GM21381 (cell line): ENCODE results near the gene EXT2.

Experiments used
- ATAC-seq: cut with Tn5 transposase; IDR thresholded peaks from one replicate; pipeline ENCODE4 v1.9.1; 2021; ENCODE audit warnings: mild to moderate bottlenecking, moderate library complexity; ENCODE audit not compliant: unreplicated experiment

Gene EXT2

DNA sequence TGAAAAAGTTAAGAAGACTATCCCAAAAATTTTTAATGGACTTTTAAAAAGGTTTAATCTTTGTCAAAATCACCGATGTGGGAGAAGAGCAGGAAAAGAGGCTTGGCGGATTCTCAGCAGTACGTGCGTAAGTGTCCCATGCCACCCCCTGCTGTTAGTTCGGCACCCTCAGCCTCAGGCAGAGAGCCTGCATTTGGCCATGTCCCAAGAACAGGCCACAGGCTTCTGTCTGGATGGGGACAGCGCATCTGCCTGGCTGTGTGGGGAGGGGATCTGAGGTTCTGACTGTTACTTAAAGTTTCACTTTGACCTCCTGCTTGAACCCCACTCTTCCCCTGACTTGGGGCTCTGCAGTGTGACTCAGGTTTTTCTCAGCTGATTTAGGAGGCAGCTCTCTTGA is 35.3 kb downstream of the EXT2 start:
- no peak for ATAC-seq

DNA sequence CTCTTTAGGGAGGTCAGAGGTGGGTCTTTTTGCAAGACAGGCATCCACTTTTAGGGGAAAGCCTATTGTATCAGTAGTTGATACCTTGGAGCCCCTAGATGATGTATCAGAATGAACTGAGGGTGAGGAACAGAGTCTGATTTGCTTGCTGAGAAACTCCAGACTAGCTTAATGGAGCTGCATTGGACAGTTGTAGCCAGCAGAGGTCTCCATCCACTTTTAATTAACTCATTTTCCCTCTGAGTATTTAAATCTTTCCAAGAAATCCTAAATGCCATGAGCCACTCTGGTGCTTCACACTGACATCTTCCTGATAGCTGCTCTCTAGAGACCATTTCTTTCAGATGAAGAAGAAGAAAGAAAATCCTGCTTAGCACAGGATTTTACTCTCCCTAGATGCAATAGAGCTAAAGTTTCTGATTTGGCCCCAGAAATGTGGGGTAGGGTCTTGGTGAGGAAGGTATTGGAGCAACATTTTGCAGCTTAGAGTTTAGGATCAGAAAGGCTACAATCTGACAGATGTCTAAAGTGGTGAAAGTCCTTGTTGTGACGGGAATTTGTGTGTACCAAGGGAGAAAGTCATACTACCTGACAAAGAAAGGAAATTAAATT is 38.0 kb downstream of the EXT2 start:
- no peak for ATAC-seq

DNA sequence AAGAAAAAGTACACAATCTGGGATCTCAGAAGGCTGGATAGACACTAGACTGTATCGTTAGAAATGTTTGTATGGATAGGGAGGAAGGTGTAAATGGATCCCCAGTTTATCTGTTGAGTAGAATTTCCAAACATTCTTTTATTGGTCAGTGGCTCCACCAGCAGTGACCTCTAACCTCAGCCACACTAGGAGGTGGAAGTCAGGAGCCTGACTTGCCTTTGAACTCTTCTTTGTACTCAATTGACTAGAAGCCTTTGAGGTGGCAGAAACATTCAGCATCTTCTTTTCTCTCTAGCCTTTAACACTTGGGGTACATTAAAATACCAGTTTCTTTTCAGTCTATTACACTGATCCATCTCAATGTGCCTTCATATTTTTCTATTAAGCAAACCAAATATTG is 39.1 kb downstream of the EXT2 start:
- no peak for ATAC-seq

DNA sequence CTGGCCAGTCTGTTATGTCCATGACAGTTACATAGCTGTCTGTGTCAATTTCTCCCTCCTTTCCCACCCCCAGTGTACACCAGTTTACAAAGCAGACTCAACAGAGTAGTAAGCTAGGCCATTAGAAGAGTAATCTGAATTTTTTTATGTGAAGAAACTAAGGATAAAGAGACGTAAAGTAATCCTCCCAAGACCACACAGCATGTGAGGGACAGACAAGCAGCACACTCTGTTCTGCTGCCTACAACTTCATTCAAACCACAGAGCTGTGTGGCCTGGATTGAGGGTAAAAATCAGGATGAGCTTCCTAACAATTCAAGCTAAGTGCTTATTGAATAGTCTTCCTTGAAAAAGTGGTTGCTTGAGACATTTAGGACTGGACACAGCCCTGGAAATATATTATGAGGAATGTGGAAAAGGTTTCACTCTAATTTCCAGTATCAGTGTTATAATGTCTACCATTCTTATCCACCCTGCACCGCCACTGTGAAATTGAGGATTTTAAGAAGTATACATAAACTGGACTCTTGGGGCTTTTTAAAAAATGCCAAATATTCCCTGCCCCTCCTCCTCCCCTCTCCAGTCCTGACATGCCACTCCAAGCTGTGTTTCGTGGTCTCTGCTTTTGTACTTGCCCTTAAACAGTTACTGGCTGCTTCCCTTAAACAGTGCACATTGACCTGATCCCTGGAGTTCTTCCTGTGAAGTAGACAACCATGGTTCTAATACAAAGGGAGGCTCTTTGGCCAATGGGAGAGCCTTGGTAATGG is 40.9 kb downstream of the EXT2 start:
- no peak for ATAC-seq

DNA sequence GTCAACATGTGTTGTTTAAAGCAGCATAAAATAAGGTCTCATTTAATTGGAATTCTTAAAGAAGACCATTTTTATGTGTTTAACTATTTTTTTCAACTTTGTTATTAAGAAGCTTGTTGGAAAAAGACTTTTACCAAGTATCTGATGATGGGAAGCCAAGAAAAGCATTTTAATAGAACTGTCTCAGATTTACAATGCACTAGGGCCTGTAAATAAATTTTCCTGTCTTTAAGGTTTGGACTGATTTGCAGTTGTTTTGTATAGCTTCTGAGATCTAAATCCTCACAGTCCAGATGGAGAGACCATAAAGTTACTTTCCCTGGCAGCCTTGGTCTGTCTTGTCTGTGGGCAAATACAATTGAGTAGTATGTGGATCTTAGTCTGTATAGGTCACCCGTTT is 41.6 kb downstream of the EXT2 start:
- ATAC-seq, result no peak

DNA sequence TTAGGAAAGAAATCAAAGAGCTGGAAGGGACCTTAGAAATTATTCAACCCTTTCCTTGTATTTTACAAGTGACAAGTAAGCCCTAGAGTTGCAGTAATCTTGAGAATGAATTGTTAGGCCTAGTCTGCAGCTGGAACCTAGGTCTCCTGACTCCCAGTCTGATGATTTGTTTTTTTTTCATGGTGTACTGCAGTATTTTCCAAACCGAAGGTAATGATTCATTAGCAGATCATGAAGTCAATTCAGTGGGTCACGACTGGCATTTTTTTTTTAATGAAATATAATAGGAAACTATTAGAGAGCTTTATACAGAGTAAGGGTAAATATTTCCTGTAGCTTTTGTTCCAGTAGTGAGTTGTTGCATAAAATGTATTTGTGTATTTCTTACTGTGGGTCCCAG is 42.8 kb downstream of the EXT2 start:
- ATAC-seq, result no peak

DNA sequence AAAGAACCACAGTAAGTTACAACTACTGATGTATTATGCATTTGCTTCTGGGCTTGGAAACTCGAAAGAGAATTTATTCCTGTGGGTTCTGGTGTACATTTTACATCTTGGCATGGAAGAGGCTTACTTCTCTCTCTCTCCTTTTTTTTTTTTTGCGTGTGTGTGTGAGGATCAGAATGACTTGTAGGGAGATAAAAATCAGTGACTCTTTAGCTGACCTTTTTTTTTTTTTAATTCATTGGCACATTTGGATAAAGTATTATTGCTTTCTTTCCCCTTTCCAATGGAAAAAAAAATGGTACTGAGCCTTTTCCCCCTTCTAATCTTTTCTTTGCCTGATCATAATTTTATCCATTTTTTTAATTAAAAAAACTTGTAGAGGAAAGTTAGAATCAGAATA is 43.5 kb downstream of the EXT2 start:
- ATAC-seq, result no peak

GRCh38 chr11:44139565-44140330 is 44.3 kb downstream of the EXT2 start:
- ATAC-seq, result no peak

GRCh38 chr11:44140372-44140771 is 44.9 kb downstream of the EXT2 start:
- no peak for ATAC-seq

GRCh38 chr11:44140805-44141204 is 45.3 kb downstream of the EXT2 start:
- ATAC-seq, result no peak

- ATAC-seq, result no peak
These were observed 48.8 kb downstream of the EXT2 start for GRCh38 chr11:44143987-44144909.

DNA sequence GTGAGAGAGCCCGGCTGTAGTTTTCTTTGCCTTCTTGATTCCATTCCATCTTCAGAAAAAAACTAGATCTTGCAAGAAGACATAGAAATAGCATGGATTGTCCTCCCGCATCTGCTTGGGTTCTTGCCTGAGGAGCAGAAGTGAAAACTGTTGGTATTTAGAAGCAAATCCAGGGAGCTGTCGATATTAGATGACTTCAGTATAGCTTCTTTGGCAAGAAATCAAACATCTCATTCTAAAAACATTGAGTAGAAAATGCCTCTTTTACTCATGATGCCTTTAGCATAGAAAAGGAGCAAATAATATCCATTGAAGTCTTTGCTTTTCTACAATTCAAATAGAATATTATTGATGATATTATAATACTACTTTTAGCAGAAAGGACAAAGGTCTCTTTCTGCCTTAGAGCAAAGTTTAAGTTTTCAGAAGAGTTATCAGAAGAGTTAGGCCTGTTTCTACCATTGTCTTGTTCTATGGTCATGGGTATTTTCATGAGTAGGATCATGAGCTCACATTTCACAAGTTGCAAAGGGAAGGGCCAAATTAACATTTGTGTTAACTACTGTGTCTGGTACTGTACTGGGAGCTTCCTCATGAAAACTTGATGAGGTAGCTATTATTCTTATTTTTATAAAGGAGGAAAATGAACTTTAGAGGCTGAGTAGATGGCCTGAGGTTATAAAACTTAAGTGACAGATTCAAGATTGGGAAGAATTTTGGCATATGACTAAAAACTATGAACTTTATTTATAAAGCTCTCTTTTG is 49.7 kb downstream of the EXT2 start:
- ATAC-seq, result no peak

GRCh38 chr11:44146931-44147330 is 51.5 kb downstream of the EXT2 start:
- no peak for ATAC-seq

DNA sequence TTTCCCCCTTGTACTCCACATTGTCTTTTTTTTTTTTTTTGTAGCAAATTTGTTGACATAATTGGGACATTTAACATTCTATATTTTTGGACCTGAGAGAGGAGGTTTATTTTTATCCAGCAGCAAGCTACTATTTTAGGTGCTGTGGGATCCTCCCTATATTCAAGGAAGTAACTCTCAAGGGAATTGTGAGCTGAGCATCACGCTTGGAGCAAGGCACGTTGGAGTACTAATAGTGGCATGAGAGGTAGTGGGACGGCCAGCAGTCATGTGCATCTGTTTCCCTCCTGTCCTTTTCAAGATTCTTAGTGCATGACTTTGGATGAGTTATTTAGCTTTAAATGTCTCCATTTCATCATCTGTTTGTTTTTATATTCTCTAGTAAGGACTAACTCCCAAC is 52.3 kb downstream of the EXT2 start:
- ATAC-seq, result no peak

DNA sequence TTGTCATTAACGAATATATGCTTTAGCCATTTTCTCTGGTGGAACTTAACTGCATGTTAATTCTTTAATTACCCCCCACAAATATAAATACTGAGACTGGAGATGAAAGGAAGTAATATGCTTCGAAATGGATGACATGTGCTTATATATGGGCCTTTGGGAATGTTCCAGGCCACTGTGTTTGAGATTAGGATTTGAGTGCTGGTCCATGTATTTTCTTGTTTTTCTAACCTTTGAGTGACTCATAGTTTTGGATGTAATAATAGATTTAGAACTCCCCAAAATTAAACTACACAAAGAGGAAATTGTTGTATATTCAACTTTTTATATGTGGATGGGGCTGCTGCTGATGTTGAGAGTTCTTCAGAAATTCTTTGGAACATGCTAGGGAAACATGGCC is 54.2 kb downstream of the EXT2 start:
- no peak for ATAC-seq

GRCh38 chr11:44150401-44150800 is 54.9 kb downstream of the EXT2 start:
- no peak for ATAC-seq

- ATAC-seq, result no peak
These were observed 61.5 kb downstream of the EXT2 start for GRCh38 chr11:44157019-44157418.

DNA sequence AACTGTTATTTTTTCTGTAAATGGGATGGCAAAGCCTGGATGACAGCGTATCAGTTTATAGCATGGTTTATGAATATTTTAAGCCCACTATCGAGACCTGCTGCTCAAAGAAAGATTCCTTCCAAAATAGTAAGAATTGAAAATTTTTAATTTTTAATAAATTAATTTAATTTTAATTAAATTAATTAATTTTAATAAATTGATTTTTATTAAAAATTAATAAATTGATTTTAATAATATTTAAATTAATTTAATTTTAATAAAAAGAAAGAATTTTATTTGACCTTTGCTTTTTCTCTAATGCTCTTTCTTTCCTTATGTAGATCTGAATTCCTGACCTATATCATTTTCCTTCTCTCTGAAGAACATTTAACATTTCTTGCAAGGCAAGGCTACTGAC is 62.9 kb downstream of the EXT2 start:
- ATAC-seq, result no peak

- peak; percentile 51 for ATAC-seq
These were observed 64.6 kb downstream of the EXT2 start for GRCh38 chr11:44159848-44160721.
